A549 treated with AZD9567 at 1 μM for 4 hours (cell line): Measurements from ENCODE around the gene RAPGEF4. TPM values are rescaled to one million over a fixed set of nuclear protein-coding genes. Genes with fewer than 3 reads are reported as not detected.

Source experiments
- total RNA-seq: library from RNA; stranded (reverse); fragments of 200-300 nt; extraction: Qiagen RNA extraction; gene quantifications from 5 replicates; pipeline ENCODE4 v1.2.3, GENCODE V29; 2022; ENCODE audit not compliant: insufficient read depth

The RAPGEF4 gene
- total RNA-seq: 0.13 to 0.31 TPM (median 0.23 TPM) in 4 of 5 replicates, not detected in the other

GRCh38 chr2:172735582-172736423, at the start of gene RAPGEF4:
Gene RAPGEF4, plus strand, starts transcription at chr2:172735845. Its CDS starts 139 bp downstream, at chr2:172735984.

GRCh38 chr2:173075781-173076580, 340.3 kb downstream of the RAPGEF4 start, which contains the start of gene MAP3K20:
Gene MAP3K20, plus strand, starts transcription at chr2:173075846. Its CDS starts 15,186 bp downstream, at chr2:173091032.

Other genes with a start within 250 kb of the RAPGEF4 start
- 3.0 to 11.2 TPM (median 3.5 TPM) in 5 replicates for gene PDK1, start 179.8 kb upstream of the RAPGEF4 start, total RNA-seq